ENCODE data around the gene IARS2.

Gene IARS2

GRCh38 chr1:220182111-220182510 lies 88.2 kb downstream of the IARS2 start:
- H3K4me3 ChIP-seq (ENCODE audit: low read depth, low read length), result no peak overlapping the region
- ChIA-PET CTCF (interaction anchor here (1.0 kb wide), 1 partner anchor 8 kb away, joined by 4 read pairs; no protein-coding TSS in a partner anchor), POLR2A (no interaction called here)
- TF ChIP-seq CTCF (IDR thresholded peaks at IDR 0.05; ENCODE audit: insufficient read depth, low read length, missing control alignments), result no peak
- DNase-seq (ENCODE audit: low read depth, low spot score), result no peak

- POLR2A ChIA-PET, result no interaction called here
- no peak for DNase-seq (ENCODE audit: low read depth, low spot score)
- CTCF ChIA-PET, result interaction anchor here (1.0 kb wide), 1 partner anchor 8 kb away, joined by 4 read pairs; no protein-coding TSS in a partner anchor
- no peak for TF ChIP-seq CTCF (IDR thresholded peaks at IDR 0.05; ENCODE audit: insufficient read depth, low read length, missing control alignments)
- H3K4me3 ChIP-seq (ENCODE audit: low read depth, low read length), result no peak overlapping the region
Measured at GRCh38 chr1:220182656-220183055, 88.7 kb downstream of the IARS2 start.

- H3K4me3 ChIP-seq (ENCODE audit: low read depth, low read length), result no peak overlapping the region
- POLR2A ChIA-PET, result no interaction called here
- DNase-seq (ENCODE audit: low read depth, low spot score), result no peak
- TF ChIP-seq CTCF (IDR thresholded peaks at IDR 0.05; ENCODE audit: insufficient read depth, low read length, missing control alignments), result no peak
- CTCF ChIA-PET, result interaction anchor here (0.6 to 0.7 kb wide), 2 partner anchors 110 to 193 kb away, joined by 3 read pairs; no protein-coding TSS in a partner anchor
Measured at GRCh38 chr1:220184506-220184905, 90.6 kb downstream of the IARS2 start.

- CTCF ChIA-PET, result interaction anchor here (0.6 to 3.0 kb wide), 7 partner anchors 9 to 589 kb away, joined by 3 to 14 read pairs (median 4); no protein-coding TSS in a partner anchor
- H3K4me3 ChIP-seq (ENCODE audit: low read depth, low read length), result no peak overlapping the region
- DNase-seq (ENCODE audit: low read depth, low spot score), result no peak
- POLR2A ChIA-PET, result no interaction called here
- TF ChIP-seq CTCF (IDR thresholded peaks at IDR 0.05; ENCODE audit: insufficient read depth, low read length, missing control alignments), result no peak
Measured at GRCh38 chr1:220186752-220187151, 92.8 kb downstream of the IARS2 start.

- no peak for DNase-seq (ENCODE audit: low read depth, low spot score)
- TF ChIP-seq CTCF (IDR thresholded peaks at IDR 0.05; ENCODE audit: insufficient read depth, low read length, missing control alignments), result no peak
- CTCF ChIA-PET, result interaction anchor here (1.1 to 3.7 kb wide), 6 partner anchors 10 to 588 kb away, joined by 3 to 14 read pairs (median 9); no protein-coding TSS in a partner anchor
- no peak overlapping the region for H3K4me3 ChIP-seq (ENCODE audit: low read depth, low read length)
- POLR2A ChIA-PET, result no interaction called here
Measured at GRCh38 chr1:220188538-220188937, 94.6 kb downstream of the IARS2 start.

GRCh38 chr1:220189750-220190347 lies 95.9 kb downstream of the IARS2 start:
- no peak overlapping the region for H3K4me3 ChIP-seq (ENCODE audit: low read depth, low read length)
- DNase-seq (ENCODE audit: low read depth, low spot score), result no peak
- ChIA-PET POLR2A (interaction anchor here (0.6 kb wide), 1 partner anchor 220 kb away, joined by 3 read pairs; no protein-coding TSS in a partner anchor), CTCF (interaction anchor here (0.9 to 3.7 kb wide), 17 partner anchors 9 to 587 kb away, joined by 3 to 14 read pairs (median 4); no protein-coding TSS in a partner anchor)
- TF ChIP-seq CTCF (IDR thresholded peaks at IDR 0.05; ENCODE audit: insufficient read depth, low read length, missing control alignments), result peak; percentile 22

Measured in AG04449 (cell line).